ENCODE data around the gene CA5A.
A peak's percentile ranks its signal among the peaks of the same experiment; 100 is the strongest.
"Not testable (repeated sequence)": the region's sequence is repeated elsewhere in the genome, so short reads cannot be mapped to it uniquely, and the experiment has no call there.

The CA5A gene

GRCh38 chr16:87936375-87937230, at the start of gene CA5A:
TSS of gene CA5A (minus strand) at chr16:87936529. CDS start at chr16:87936450, 79 bp downstream.
- no peak for DNase-seq

DNA sequence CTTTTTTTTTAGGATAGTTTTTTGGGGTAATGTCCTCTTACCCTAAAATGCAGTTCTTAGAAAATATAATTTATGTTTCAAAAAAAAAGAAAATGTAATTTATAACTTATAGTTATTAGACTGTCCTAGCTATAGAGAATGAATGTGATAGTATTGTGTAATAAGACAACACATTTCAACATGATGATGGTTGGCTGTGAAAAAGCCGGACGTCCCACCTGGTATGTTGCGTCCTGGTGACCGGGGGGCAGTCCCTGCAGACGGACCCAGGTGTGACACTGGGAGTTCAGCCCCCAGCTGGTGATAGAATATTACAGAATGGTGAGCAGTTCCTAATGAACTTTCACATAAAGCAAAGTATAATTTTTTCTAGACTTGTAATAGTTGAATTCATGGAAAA, 49.2 kb upstream of the CA5A start:
- not testable (repeated sequence) for DNase-seq

DNA sequence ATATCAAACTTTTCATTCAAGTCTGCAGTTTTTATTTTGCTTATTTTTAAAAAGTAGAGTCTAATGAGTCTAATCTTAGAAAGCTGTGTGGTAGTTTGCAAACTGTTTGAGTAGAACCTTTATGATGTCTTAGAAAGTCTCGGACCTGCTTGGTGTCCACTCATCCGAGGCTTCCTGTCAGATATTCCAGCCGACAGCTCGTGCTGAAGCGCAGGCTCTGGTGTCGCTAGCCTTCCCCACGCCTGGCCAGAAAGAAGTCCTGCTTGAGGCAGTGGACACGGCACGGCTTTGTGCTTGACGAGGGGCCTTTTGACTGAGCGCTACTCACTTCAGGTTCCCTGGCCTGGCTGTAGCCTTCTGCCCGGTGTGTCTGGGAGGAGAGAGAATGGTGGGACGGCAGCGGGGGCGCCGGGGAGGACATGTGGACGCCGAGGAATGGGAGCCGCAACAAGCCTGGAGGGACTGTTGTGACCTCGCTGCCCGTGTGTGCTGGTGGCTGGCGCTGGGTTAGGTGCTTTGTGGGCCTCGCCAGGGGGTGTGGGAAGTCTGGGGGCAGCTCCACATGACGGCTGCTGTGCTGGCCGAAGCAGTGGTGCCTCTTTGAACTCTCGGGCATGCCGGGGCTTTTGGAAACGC, 48.4 kb upstream of the CA5A start:
- no peak for DNase-seq

GRCh38 chr16:87984180-87984579, 47.9 kb upstream of the CA5A start:
- DNase-seq, result not testable (repeated sequence)

GRCh38 chr16:87983737-87984097, 47.4 kb upstream of the CA5A start:
- DNase-seq, result peak in 1 of 2 experiments; percentile 27

GRCh38 chr16:87983072-87983736, 46.9 kb upstream of the CA5A start:
- not testable (repeated sequence) for DNase-seq

- DNase-seq, result no peak
Observed at GRCh38 chr16:87982581-87983041, 46.3 kb upstream of the CA5A start.

- not testable (repeated sequence) for DNase-seq
Observed at GRCh38 chr16:87981376-87981775, 45.0 kb upstream of the CA5A start.

DNA sequence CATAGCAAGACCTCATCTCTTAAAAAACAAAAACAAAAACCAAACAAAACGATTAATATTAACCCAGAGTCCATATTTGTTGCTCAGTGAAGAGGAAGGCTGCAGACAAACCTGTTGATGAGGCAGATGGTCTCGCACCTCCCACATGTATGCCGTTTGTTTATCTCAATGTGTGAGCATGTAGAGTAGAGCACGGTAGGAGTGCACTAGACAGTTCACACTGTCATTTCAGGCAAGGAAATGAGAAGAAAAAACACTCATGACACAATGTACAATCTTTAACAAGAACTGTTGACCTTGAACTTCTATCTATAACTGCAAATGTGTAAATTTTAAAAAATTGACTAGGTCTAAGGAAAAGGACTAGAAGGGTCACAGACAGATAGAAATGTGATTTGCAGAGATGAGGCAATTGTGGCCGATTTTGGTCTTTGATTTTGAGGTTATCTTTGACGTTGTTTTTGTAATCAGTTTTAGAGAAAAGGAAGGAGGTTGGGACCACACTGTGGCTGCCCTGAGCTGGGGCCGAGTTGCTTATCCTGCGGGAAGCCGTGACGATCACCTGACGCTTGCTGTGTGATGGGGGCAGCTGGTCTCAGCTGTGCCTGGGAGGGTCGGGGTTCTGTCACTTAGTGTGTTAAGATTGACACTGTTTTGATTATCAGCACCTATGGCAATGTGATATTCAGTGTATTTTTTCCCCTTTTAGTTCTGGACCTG, 43.7 kb upstream of the CA5A start:
- DNase-seq, result not testable (repeated sequence)

DNA sequence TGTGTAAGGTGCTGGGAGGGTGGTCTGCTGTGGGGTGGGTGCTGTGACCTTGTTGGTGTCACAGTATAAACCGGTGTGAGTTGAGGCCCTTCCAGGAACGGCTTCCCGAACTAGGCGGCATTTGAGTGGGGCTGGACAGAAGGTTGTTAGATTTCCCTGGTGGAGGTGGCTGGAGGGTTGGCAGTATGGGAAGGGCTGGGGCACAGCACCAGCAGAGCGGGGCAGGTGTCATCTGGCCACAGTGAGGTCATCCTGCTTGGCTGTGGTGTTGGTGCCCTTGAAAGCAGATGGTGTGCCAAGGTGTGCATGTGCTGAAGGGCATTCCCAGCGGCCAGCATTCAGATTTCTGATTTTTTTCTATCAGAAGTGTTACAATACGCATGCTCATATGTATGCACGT, 43.0 kb upstream of the CA5A start:
- no peak for DNase-seq

DNA sequence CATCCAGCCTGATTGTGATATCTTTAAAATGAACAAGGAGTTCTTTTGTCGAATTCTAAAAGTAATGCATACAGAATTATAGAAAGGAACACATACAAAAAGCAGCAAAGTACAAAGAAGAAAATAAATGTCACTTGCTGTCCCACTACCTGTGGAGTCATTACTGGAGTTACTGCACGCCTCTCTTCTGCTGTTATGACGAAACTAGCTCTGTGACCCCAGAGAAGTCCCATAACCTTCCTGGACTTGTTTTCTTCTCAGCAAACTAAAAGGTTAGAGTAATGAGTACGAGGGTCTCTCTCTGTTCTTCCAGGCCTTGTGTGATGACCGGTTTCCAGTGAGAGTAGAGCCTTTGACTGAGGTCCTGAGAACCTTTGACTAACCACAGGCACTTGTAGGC, 41.8 kb upstream of the CA5A start:
- no peak for DNase-seq

DNA sequence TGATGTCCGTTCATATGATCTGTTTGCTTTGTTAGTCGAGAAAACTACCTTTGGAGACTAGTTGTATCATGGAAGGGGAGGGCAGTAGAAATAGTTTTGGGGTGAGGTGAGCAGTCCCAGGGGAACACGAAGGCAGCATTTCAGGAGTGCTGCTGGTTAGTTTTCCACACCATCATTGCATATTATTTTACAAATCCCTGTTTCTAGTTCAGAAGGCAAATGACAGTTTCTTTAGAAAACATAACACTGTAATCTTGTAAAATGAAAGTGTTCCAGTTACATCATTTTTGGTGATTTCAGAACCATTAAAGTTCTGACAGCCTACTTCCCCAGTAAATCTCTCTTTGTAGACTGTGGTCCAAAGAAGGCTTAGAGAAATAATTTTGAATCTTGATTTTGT, 40.3 kb upstream of the CA5A start:
- no peak for DNase-seq

DNA sequence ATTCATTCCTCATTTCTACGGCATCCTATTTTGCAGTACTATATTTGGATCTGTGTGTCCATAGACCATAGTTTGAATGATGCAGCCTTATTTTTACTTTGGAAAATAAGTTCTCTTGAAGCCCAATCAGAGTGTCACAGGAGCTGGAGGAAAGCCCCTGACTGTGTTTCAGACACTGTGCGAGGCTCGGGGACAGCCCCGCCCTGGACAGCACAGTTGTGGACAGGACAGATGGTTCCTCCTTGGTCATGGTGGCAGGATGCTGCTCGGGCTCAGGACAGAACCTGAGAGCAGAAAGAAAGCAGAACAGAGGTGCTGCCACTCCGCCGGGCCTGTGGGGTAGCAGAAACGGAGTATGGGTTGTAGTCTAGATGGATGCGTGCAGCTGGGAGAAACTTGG, 37.8 kb upstream of the CA5A start:
- no peak for DNase-seq

GRCh38 chr16:87973717-87974116, 37.4 kb upstream of the CA5A start:
- no peak for DNase-seq

GRCh38 chr16:87971933-87972332, 35.6 kb upstream of the CA5A start:
- DNase-seq, result no peak

- DNase-seq, result no peak
Observed at GRCh38 chr16:87970186-87970585, 33.9 kb upstream of the CA5A start.

DNA sequence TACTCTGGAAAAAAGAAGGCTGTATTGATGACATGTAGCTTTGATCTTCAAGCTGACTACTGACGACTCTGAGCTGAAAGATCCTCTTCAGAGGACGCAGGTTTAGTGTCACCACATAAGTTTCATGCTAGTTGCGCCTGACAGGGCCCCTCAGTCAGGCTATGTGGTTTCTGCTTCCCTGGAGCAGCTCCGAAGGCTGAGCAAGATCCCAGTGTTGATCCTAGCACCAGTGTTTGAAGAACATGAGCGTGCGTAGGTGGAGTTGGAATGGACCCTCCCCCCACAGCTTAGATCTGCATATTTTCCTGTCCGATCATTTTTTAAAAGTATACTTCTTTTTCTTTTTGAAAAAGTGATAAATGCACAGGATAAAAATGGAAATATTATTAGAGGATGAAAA, 32.2 kb upstream of the CA5A start:
- DNase-seq, result no peak

DNA sequence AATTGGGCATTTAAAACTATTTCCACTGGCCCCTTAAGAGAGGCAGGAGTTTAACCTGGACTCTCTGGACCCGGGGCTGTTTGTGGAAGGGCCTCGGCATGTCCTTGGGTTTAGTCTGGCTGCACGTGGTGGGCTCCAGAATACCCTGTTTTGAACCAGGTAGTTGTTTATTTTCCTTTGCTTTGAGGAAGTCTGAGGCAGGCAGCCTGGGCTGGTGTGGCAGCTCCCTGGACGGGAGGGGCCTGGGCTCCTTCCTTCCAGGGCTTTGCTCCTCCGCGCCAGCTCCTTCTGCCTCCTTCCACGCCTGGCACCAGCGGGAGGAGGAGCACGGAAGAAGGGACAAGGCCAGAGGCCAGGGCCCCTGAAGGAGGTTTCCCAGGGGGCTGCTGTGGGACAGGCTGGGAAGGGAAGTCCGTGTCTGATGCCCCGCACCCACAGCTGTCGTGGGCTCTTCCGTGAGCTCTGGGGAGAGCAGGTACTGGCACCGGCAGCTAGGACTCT, 30.4 kb upstream of the CA5A start:
- DNase-seq, result no peak

- DNase-seq, result no peak
Observed at GRCh38 chr16:87966064-87966645, 29.8 kb upstream of the CA5A start.

DNA sequence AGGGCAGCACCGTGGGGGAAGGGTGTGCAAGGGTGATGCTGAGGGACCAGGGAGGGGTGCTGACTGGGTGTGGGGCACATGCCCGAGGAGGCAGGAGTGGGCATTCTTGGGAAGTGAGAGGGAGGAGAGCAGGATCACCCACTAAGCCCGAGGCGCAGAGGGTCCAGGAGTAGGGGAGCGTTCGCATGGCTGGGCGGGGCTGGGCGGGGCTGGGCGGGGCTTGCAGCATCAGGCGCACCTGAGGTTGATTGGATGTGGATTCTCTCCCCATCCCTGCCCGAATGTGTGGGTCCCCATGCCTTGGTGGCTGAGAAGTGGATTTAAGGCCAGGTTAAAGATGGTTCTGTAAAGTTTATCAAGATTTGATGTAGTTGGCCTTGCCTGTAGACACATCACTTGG, 29.1 kb upstream of the CA5A start:
- no peak for DNase-seq

- no peak for DNase-seq
Observed at GRCh38 chr16:87964049-87964659, 27.8 kb upstream of the CA5A start.

GRCh38 chr16:87963400-87963799, 27.1 kb upstream of the CA5A start:
- DNase-seq, result peak; percentile 50 to 83
